Frontal cortex (tissue), 4 donors: ENCODE measurements around the gene SCYL1. TPM values are rescaled to one million over a fixed set of nuclear protein-coding genes. Genes with fewer than 3 reads are reported as not detected.
"Not testable (repeated sequence)": the region's sequence is repeated elsewhere in the genome, so short reads cannot be mapped to it uniquely, and the experiment has no call there.

ENCODE experiments used
- DNase-seq, 2 donors: peaks; one replicate each; pipeline ENCODE4 v3.0.0; 2012; ENCODE audit warnings: low spot score in 2 of 2
- FAIRE-seq: peaks from 2 replicates; lab custom pipeline; 2012; peaks lifted over from hg19 to GRCh38; lab: Jason Lieb, UNC
- total RNA-seq: library from RNA; depleted of rRNA; stranded (reverse); fragments of >200 nt; gene quantifications from one replicate; pipeline ENCODE4 v1.2.3, GENCODE V29; 2014
- donor health status: control.
- donor health status: control.
- donor health status: control.

Gene SCYL1
- total RNA-seq, 1 donor from 2014 or later, result 39.1 TPM

- DNase-seq (no peak), FAIRE-seq (no peak)
Measured at GRCh38 chr11:65504674-65505465, 20.0 kb upstream of the SCYL1 start.

GRCh38 chr11:65505466-65506289 is 19.2 kb upstream of the SCYL1 start:
- no peak for DNase-seq
- FAIRE-seq, result no peak

GRCh38 chr11:65506290-65506771 is 18.6 kb upstream of the SCYL1 start:
- FAIRE-seq (no peak), DNase-seq (no peak)

- FAIRE-seq (no peak), DNase-seq (no peak)
Measured at GRCh38 chr11:65506772-65507505, 17.9 kb upstream of the SCYL1 start.

- DNase-seq, FAIRE-seq: not testable (repeated sequence)
Measured at GRCh38 chr11:65512311-65512710, 12.6 kb upstream of the SCYL1 start.

GRCh38 chr11:65516135-65516968 is 8.5 kb upstream of the SCYL1 start:
- FAIRE-seq, result no peak
- no peak for DNase-seq

GRCh38 chr11:65518941-65519549 is 5.8 kb upstream of the SCYL1 start:
- DNase-seq, FAIRE-seq: not testable (repeated sequence)

- FAIRE-seq, DNase-seq: not testable (repeated sequence)
Measured at GRCh38 chr11:65521777-65522521, 2.9 kb upstream of the SCYL1 start.

- not testable (repeated sequence) for FAIRE-seq, DNase-seq
Measured at GRCh38 chr11:65522718-65523630, 1.9 kb upstream of the SCYL1 start.

- not testable (repeated sequence) for FAIRE-seq
Measured at GRCh38 chr11:65523631-65523968, 1.3 kb upstream of the SCYL1 start.

GRCh38 chr11:65524014-65524740 is 706 bp upstream of the SCYL1 start:
- DNase-seq (no peak), FAIRE-seq (no peak)

More at GRCh38 chr11:65523631-65523968, 1.3 kb upstream of the SCYL1 start:
- not testable (repeated sequence) for DNase-seq

GRCh38 chr11:65525546-65526480 is 930 bp downstream of the SCYL1 start:
- no peak for FAIRE-seq
- no peak for DNase-seq

GRCh38 chr11:65526744-65527143 is 1.9 kb downstream of the SCYL1 start:
- DNase-seq (no peak), FAIRE-seq (no peak)

- DNase-seq, result no peak
- FAIRE-seq, result no peak
Measured at GRCh38 chr11:65528819-65529350, 4.0 kb downstream of the SCYL1 start.

- FAIRE-seq, result no peak
- no peak for DNase-seq
Measured at GRCh38 chr11:65529475-65530156, 4.7 kb downstream of the SCYL1 start.
